K562 (cell line): Measurements from ENCODE around the gene C1orf198. TPM values are rescaled to one million over a fixed set of nuclear protein-coding genes. Genes with fewer than 3 reads are reported as not detected.

Experiments used
- ATAC-seq: fragments of 200-7000 bp; cut with Tn5 transposase; 3 replicates; pipeline ENCODE4 v1.9.1; 2020; ENCODE audit warnings: moderate library complexity
- BruUV-seq: library from RNA; stranded (reverse); fragments of 400-500 nt; replicated peaks from 2 replicates; lab custom pipeline; 2021; lab: Mats Ljungman, UMichigan
- CTCF ChIA-PET: fragments of 300-600 bp; formaldehyde crosslinking; extraction: SDS; loops from one replicate; lab custom pipeline; 2021; ENCODE audit warnings: low intra/inter-chr PET ratio; lab: Yijun Ruan, JAX
- POLR2A ChIA-PET: fragments of 300-600, 350-650 bp; sonication (Branson Sonifier 250); formaldehyde crosslinking; extraction: SDS; loops from one replicate; lab custom pipeline; 2021; ENCODE audit warnings: antibody characterized with exemption, inconsistent platforms; lab: Yijun Ruan, JAX
- DNase-seq, 4 experiments: peaks; one replicate each; pipeline versions ENCODE4 v3.0.0 to v3.0.0-alpha.2; 2011 to 2018; ENCODE audit warnings: low spot score in 3 of 4, mixed read lengths in 3 of 4; ENCODE audit errors: extremely low read depth in 1 of 4
- FAIRE-seq: peaks from 2 replicates; lab custom pipeline; 2011; peaks lifted over from hg19 to GRCh38; lab: Jason Lieb, UNC
- H2AFZ ChIP-seq: 2 replicates; pipeline ENCODE4 v1.6.0; 2011; ENCODE audit warnings: low read depth, low read length, control low read depth, inconsistent platforms
- H3K27ac ChIP-seq: fragments of 200-600 bp; 3 replicates; pipeline ENCODE4 v1.8.0; 2011; ENCODE audit warnings: low read depth, mild to moderate bottlenecking, control low read depth, inconsistent platforms, low read length, moderate library complexity, mixed read lengths; ENCODE audit errors: extremely low read depth
- H3K27me3 ChIP-seq, 2 experiments: fragments of 300-600 bp in 1 of 2; 2 replicates in 1 of 2; 3 replicates in 1 of 2; pipeline versions ENCODE4 v1.6.0 to v1.8.0; 2011; ENCODE audit warnings: inconsistent platforms in 2 of 2, low read length in 2 of 2, mild to moderate bottlenecking in 1 of 2, mixed read lengths in 1 of 2, moderate library complexity in 1 of 2; ENCODE audit not compliant: control insufficient read depth in 2 of 2, insufficient read depth in 2 of 2
- H3K36me3 ChIP-seq: fragments of 300-600 bp; 3 replicates; pipeline ENCODE4 v1.8.0; 2011; ENCODE audit warnings: mild to moderate bottlenecking, low read length, inconsistent platforms; ENCODE audit not compliant: control insufficient read depth, insufficient read depth
- H3K4me1 ChIP-seq, 2 experiments: fragments of 200-600 bp in 1 of 2; replicated peaks in 1 of 2; 2 replicates in 1 of 2; 3 replicates in 1 of 2; pipeline versions ENCODE4 v1.5.1 to v1.8.0; 2011; ENCODE audit warnings: inconsistent platforms in 2 of 2, low read length in 2 of 2, mild to moderate bottlenecking in 1 of 2, mixed read lengths in 1 of 2, moderate library complexity in 1 of 2; ENCODE audit not compliant: control insufficient read depth in 2 of 2, insufficient read depth in 2 of 2
- H3K4me2 ChIP-seq: 2 replicates; pipeline ENCODE4 v1.6.1; 2011; ENCODE audit warnings: low read length, control low read depth, inconsistent platforms, mixed read lengths; ENCODE audit not compliant: insufficient read depth
- H3K4me3 ChIP-seq: fragments of 200-600 bp; sonication (generic), shearing (Covaris generic); 2 replicates; pipeline ENCODE4 v1.5.1; 2016; ENCODE audit warnings: control low read depth, inconsistent platforms
- H3K79me2 ChIP-seq: fragments of 200-600 bp; 3 replicates; pipeline ENCODE4 v1.8.0; 2011; ENCODE audit warnings: low read length, inconsistent platforms; ENCODE audit not compliant: control insufficient read depth, insufficient read depth
- H3K9ac ChIP-seq, 2 experiments: 2 replicates each; pipeline versions ENCODE4 v1.6.0 to v1.6.1; 2011; ENCODE audit warnings: low read depth in 2 of 2, low read length in 2 of 2, control low read depth in 1 of 2, inconsistent platforms in 1 of 2, mild to moderate bottlenecking in 1 of 2, mixed read lengths in 1 of 2; ENCODE audit not compliant: insufficient read depth in 1 of 2
- H3K9me1 ChIP-seq: one replicate; pipeline ENCODE4 v1.6.0; 2011; ENCODE audit warnings: inconsistent platforms, mild to moderate bottlenecking, low read length, moderate library complexity; ENCODE audit not compliant: control insufficient read depth, insufficient read depth
- H3K9me3 ChIP-seq: replicated peaks from 2 replicates; pipeline ENCODE4 v1.5.1; 2011; ENCODE audit warnings: low read depth, low read length, inconsistent platforms; ENCODE audit not compliant: control insufficient read depth, insufficient read depth
- H4K20me1 ChIP-seq: replicated peaks from 2 replicates; pipeline ENCODE4 v1.6.1; 2011; ENCODE audit warnings: low read length, inconsistent platforms, mixed read lengths; ENCODE audit not compliant: control insufficient read depth, insufficient read depth
- BRF2 ChIP-seq: IDR thresholded peaks from 3 replicates; pipeline ENCODE4 v1.6.1; 2011; ENCODE audit warnings: borderline replicate concordance, mild to moderate bottlenecking; ENCODE audit not compliant: insufficient read length, insufficient read depth
- CCNT2 ChIP-seq: IDR thresholded peaks from 2 replicates; pipeline ENCODE4 v1.6.1; 2011; ENCODE audit warnings: borderline replicate concordance, low read depth, mild to moderate bottlenecking, moderate library complexity, mixed read lengths, low read length; ENCODE audit not compliant: insufficient read length; ENCODE audit errors: extremely low read depth
- HDGF ChIP-seq: fragments of 450-650 bp; IDR thresholded peaks from 2 replicates; pipeline ENCODE4 v1.6.1; 2016
- HES1 ChIP-seq: fragments of 450-650 bp; IDR thresholded peaks from 2 replicates; pipeline ENCODE4 v1.6.1; 2016; ENCODE audit warnings: low read depth, mild to moderate bottlenecking, moderate library complexity
- HLTF ChIP-seq: fragments of 450-650 bp; IDR thresholded peaks from 2 replicates; pipeline ENCODE4 v1.6.1; 2016
- ILF3 ChIP-seq: fragments of 450-650 bp; IDR thresholded peaks from 2 replicates; pipeline ENCODE4 v1.6.1; 2018; ENCODE audit warnings: antibody characterized with exemption, mild to moderate bottlenecking, moderate library complexity, borderline replicate concordance
- MCM5 ChIP-seq: fragments of 450-650 bp; IDR thresholded peaks from 2 replicates; pipeline ENCODE4 v1.6.1; 2016; ENCODE audit warnings: low read depth
- PHF20 ChIP-seq: fragments of 450-650 bp; IDR thresholded peaks from 2 replicates; pipeline ENCODE4 v1.6.1; 2018; ENCODE audit not compliant: partially characterized antibody
- PTBP1 ChIP-seq: fragments of 200-400 bp; formaldehyde crosslinking; IDR thresholded peaks from 2 replicates; pipeline ENCODE4 v1.6.1; 2017; ENCODE audit warnings: low read depth, low read length
- RAD21 ChIP-seq, 2 experiments: fragments of 250-450 bp in 1 of 2; fragments of 450-650 bp in 1 of 2; sonication (Bioruptor Pico) in 1 of 2; formaldehyde crosslinking in 1 of 2; IDR thresholded peaks in 1 of 2; conservative IDR thresholded peaks in 1 of 2; 2 replicates each; pipeline versions ENCODE4 v1.4.0 to v1.8.0; 2020 to 2022; ENCODE audit warnings: mild to moderate bottlenecking in 2 of 2, moderate library complexity in 1 of 2
- TAL1 ChIP-seq: fragments of 450-650 bp; IDR thresholded peaks from 2 replicates; pipeline ENCODE4 v1.6.1; 2016; ENCODE audit warnings: mild to moderate bottlenecking
- USF2 ChIP-seq: sonication (generic); formaldehyde crosslinking; IDR thresholded peaks from 2 replicates; pipeline ENCODE4 v1.5.0; 2020; ENCODE audit warnings: missing genetic modification reagents
- ZNF133 ChIP-seq: fragments of 250-450 bp; sonication (Bioruptor Pico); IDR thresholded peaks from 2 replicates; pipeline ENCODE4 v1.4.0; 2020; ENCODE audit warnings: mild to moderate bottlenecking
- ZNF253 ChIP-seq: fragments of 250-450 bp; sonication (Bioruptor Pico); conservative IDR thresholded peaks from 2 replicates; pipeline ENCODE4 v1.6.1; 2021; ENCODE audit warnings: mild to moderate bottlenecking
- ZNF311 ChIP-seq: fragments of 250-450 bp; sonication (Bioruptor Pico); IDR thresholded peaks from 2 replicates; pipeline ENCODE4 v1.4.0; 2020; ENCODE audit warnings: mild to moderate bottlenecking, moderate library complexity
- ZNF740 ChIP-seq, 3 experiments: fragments of 200-800 bp in 1 of 3; sonication (Bioruptor generic) in 1 of 3; sonication (generic) in 1 of 3; formaldehyde crosslinking in 1 of 3; IDR thresholded peaks; 2 replicates each; pipeline versions ENCODE4 v1.6.1 to v1.8.0; 2016 to 2022; ENCODE audit warnings: mild to moderate bottlenecking in 2 of 3, missing compliant biosample characterization in 2 of 3, missing genetic modification characterization in 2 of 3, missing genetic modification reagents in 1 of 3
- WGBS: fragments of 100-300 bp; shearing (Covaris generic); methylation state at CpG from one replicate; pipeline ENCODE4 v1.1.6; 2016; ENCODE audit warnings: low coverage, mixed read lengths; ENCODE audit not compliant: insufficient coverage; ENCODE audit errors: missing lambda C conversion rate; 5-methylcytosine and 5-hydroxymethylcytosine counted together
- in situ Hi-C: fragments of 300-500 bp; cut with MboI; formaldehyde crosslinking; loops from 4 replicates; pipeline ENCODE4 v1.15.0; 2018; ENCODE audit warnings: inconsistent platforms, mixed read lengths
- intact Hi-C: fragments of 100-400 bp; cut with micrococcal nuclease; formaldehyde crosslinking; loops from 2 replicates; pipeline ENCODE4 v1.14.2; 2022
- polyA plus RNA-seq, 8 experiments: library from polyadenylated mRNA; depleted of rRNA in 4 of 8; stranded (reverse) in 5 of 8; unstranded in 3 of 8; fragments of >200 nt; fragmentation: Nextera tagmentation in 2 of 8; fragmentation: Illumina TruSeq in 1 of 8; extraction: Ambion mirVana in 2 of 8; extraction: Trizol in 1 of 8; gene quantifications; 2 replicates each; pipeline versions ENCODE4 v1.2.1 to v1.2.3, GENCODE V29; 2011 to 2014; ENCODE audit warnings: inconsistent platforms in 1 of 8, missing spikeins in 1 of 8
- total RNA-seq, 7 experiments: library from RNA; depleted of rRNA in 6 of 7; stranded (reverse); fragments of >200 nt in 6 of 7; fragmentation: Illumina TruSeq in 2 of 7; extraction: Trizol in 2 of 7; gene quantifications; 2 replicates each; pipeline versions ENCODE4 v1.2.1 to v1.2.3, GENCODE V29; 2011 to 2021; ENCODE audit warnings: low replicate concordance in 1 of 7

Gene C1orf198
- total and polyA plus RNA-seq, 9 of the 15 experiments (the other 6 are each of a cell fraction or from before 2014, with no cell fraction given), result 2.0 to 15.1 (median 10.4) TPM

GRCh38 chr1:230900984-230901383, 32.7 kb upstream of the C1orf198 start:
- Histone ChIP-seq H3K4me1 (peaks cover 0 to 4% of the 10 kb centered on the region in 2 experiments; a peak in 1 of 5 replicates), H3K9me3 (no peaks in the 10 kb centered on the region), H3K9ac (no peak overlapping the region), H3K27ac (no peak overlapping the region), H3K4me3 (no peak overlapping the region), H3K79me2 (no peaks in the 10 kb centered on the region), H3K27me3 (peaks cover 8 to 10% of the 10 kb centered on the region in 2 experiments; a peak in 4 of 5 replicates), H2AFZ (no peak overlapping the region), H4K20me1 (0 out of 2 replicates have a peak, but pooled peaks cover 5% of the 10 kb centered on the region), H3K9me1 (no peaks in the 10 kb centered on the region), H3K36me3 (no peaks in the 10 kb centered on the region; the same call in 2 of the 3 replicates), H3K4me2 (no peak overlapping the region)
- ATAC-seq (peak; percentile 49; the same call in 2 of the 3 replicates), FAIRE-seq (no peak), DNase-seq (no peak)
- 27% methylated on average over 6 of the region's 6 CpGs for WGBS
- in situ Hi-C loops, result no loop called here
- CTCF ChIA-PET, result no interaction called here
- POLR2A ChIA-PET, result interaction anchor here (0.6 to 0.9 kb wide), 5 partner anchors 14 to 1266 kb away, joined by 3 to 4 read pairs (median 3); partner anchors contain the start of gene TRIM67
- TF ChIP-seq RAD21 (CRISPR knock-in tag; conservative IDR thresholded peaks at IDR 0.05 in 1 of 2, IDR thresholded peaks at IDR 0.05 in 1 of 2), result no peak
- TF ChIP-seq ZNF133, result no peak
- TF ChIP-seq CCNT2, result no peak
- no peak for TF ChIP-seq MCM5
- TF ChIP-seq PHF20, result no peak
- no peak for TF ChIP-seq PTBP1
- no peak for TF ChIP-seq USF2 (CRISPR knock-in tag)
- no peak for TF ChIP-seq ILF3
- no peak for TF ChIP-seq ZNF253 (CRISPR knock-in tag)
- no peak for TF ChIP-seq HDGF
- no peak for TF ChIP-seq HES1
- no peak for TF ChIP-seq HLTF
- TF ChIP-seq BRF2, result no peak
- TF ChIP-seq ZNF311 (CRISPR knock-in tag), result no peak
- TF ChIP-seq TAL1, result no peak
- TF ChIP-seq ZNF740 (CRISPR knock-in tag; IDR thresholded peaks at IDR 0.05), result no peak
- TF ChIP-seq ZNF740 (tag; IDR thresholded peaks at IDR 0.05), result no peak
- intact Hi-C loops, result no loop called here
- no TSS peak for BruUV-seq
